ES-I3 (cell line): ENCODE results near the gene C19orf73.
"Not testable (repeated sequence)": the region's sequence is repeated elsewhere in the genome, so short reads cannot be mapped to it uniquely, and the experiment has no call there.

Source experiments
- H3K36me3 ChIP-seq: 2 replicates; pipeline ENCODE4 v1.6.1; 2013; ENCODE audit warnings: mild to moderate bottlenecking, low read length, control low read depth, moderate library complexity; ENCODE audit not compliant: insufficient read depth
- H3K4me1 ChIP-seq: 2 replicates; pipeline ENCODE4 v1.6.1; 2013; ENCODE audit warnings: mild to moderate bottlenecking, control low read depth, low read length; ENCODE audit not compliant: insufficient read depth
- H3K9ac ChIP-seq: 2 replicates; pipeline ENCODE4 v1.6.1; 2013; ENCODE audit warnings: low read depth, mild to moderate bottlenecking, low read length, moderate library complexity
- H3K9me3 ChIP-seq: 2 replicates; pipeline ENCODE4 v1.6.1; 2013; ENCODE audit warnings: mild to moderate bottlenecking, low read length, moderate library complexity; ENCODE audit not compliant: control insufficient read depth, insufficient read depth

The C19orf73 gene

DNA sequence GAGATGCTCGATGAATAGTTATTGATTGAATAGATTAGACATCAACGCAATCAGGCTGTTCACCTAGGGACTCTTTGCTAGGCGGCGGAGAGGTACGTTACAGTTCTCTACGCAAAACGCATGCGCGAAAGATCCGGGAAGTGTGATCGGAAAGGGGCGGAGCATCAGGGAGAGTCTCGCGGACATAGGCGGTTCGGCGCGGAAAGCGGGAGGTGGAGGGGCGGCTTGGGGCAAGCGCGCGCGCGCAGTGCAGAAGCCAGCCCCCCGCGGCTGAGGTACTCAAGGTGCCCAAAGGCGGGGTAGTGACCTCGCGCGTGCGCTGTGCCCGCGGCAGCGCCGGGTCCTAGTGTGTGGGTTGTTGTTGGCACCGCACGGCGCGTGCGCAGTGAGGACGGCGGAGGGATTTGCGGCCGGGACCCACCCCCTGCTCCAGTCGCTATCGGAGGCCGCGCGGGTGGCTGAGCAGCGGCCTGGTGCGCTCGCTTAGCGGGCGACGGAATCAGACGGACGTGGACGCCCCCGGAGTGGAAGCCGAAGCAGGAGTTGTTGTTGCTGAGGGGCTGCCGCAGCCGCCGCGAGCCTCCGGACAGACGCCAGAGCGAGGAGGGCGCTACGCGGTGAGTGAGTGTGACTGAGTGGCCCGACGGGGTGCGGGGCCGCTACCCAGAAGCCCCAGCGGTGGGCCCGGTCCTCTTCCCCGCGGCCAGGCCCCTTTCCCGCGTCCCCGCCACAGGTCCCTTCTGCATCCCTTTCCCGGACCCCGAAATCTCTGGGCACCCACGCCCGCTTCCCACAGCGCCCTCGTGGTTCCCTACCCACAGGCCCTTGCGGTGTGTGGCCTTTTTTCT lies 33.7 kb downstream of the C19orf73 start, which contains the start of gene SNRNP70:
Gene SNRNP70, plus strand, starts transcription at position 432 of the 848 bp plus-strand sequence. CDS start 964 bp downstream, outside the sequence.
- Histone ChIP-seq H3K9me3 (no peaks in the 10 kb centered on the region), H3K36me3 (peaks cover 15% of the 10 kb centered on the region), H3K4me1 (no peaks in the 10 kb centered on the region; the same call in 1 of the 2 replicates), H3K9ac (peak within 1 kb of the TSS; percentile 80)

DNA sequence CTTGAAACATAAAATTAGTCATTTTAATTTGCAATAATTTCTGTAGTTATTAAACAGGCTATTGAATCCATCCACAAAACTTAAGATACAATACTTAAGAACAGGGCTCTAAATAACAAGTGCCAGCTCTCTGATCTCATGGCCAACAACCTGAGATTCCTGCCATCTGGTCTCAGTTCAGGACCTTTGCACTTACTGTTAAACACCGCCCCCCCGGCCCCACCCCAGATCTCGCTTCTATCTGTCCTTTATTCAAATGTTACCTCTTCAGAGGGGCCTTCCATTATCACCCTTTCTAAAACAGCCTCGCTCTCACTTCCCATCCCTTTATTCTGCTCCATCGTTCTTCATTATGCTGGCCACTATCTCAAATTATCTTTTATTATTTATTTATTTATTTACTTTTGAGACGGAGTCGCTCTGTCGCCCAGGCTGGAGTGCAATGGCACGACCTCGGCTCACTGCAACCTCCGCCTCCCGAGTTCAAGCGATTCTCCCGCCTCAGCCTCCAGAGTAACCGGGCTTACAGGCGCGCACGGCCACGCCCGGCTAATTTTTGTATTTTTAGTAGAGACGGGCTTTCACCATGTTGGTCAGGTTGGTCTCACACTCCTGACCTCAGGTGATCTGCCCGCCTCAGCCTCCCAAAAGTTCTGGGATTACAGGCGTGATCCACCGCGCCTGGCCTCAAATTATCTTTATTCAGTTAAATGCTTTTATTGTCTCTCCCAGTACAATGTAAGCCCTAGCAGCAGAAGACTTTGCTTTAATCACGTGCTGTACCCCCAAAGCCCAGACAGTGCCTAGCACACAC lies 34.5 kb downstream of the C19orf73 start:
- Histone ChIP-seq H3K36me3 (peaks cover 13% of the 10 kb centered on the region), H3K4me1 (no peaks in the 10 kb centered on the region; the same call in 1 of the 2 replicates), H3K9me3 (no peaks in the 10 kb centered on the region), H3K9ac (peak overlapping the region; percentile 80)

DNA sequence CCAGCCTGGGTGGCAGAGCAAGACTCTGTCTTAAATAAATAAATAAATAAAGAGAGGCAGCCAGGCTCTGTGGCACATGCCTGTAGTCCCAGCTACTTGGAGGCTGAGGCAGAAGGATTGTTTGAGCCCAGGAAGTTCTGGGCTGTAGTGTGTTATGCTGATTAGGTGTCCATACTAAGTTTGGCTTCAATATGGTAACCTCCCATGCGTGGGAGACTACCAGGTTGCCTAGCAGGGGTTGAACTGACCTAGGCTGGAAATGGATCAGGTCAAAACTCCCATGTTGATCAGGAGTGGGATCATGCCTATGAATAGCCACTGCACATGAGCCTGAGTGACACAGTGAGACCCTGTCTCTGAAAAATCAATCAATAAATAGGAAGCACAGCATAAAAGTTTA lies 37.7 kb downstream of the C19orf73 start:
- Histone ChIP-seq H3K9me3 (no peaks in the 10 kb centered on the region), H3K9ac (no peak overlapping the region), H3K36me3 (no peaks in the 10 kb centered on the region), H3K4me1 (no peaks in the 10 kb centered on the region; the same call in 1 of the 2 replicates)

GRCh38 chr19:49080392-49080791 lies 38.6 kb downstream of the C19orf73 start:
- H3K36me3 ChIP-seq, result no peaks in the 10 kb centered on the region
- H3K9ac ChIP-seq, result no peak overlapping the region
- no peaks in the 10 kb centered on the region; the same call in 1 of the 2 replicates for H3K4me1 ChIP-seq
- no peaks in the 10 kb centered on the region for H3K9me3 ChIP-seq

DNA sequence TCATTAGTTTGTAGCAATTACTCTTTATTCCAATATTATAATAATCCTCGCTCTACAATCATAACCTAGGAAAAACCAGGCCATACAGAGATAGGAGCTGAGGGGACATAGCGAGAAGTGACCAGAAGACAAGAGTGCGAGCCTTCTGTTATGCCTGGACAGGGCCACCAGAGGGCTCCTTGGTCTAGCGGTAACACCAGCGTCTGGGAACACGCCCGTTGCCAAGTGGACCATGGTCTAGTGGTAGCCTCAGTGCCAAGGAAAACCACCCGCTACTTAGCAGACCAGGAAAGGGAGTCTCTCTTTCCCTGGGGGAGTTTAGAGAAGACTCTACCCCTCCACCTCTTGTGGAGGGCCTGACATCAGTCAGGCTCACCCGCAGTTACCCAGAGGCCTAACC lies 44.1 kb downstream of the C19orf73 start:
- not testable (repeated sequence) for H3K4me1 ChIP-seq, H3K9ac ChIP-seq, H3K36me3 ChIP-seq, H3K9me3 ChIP-seq

DNA sequence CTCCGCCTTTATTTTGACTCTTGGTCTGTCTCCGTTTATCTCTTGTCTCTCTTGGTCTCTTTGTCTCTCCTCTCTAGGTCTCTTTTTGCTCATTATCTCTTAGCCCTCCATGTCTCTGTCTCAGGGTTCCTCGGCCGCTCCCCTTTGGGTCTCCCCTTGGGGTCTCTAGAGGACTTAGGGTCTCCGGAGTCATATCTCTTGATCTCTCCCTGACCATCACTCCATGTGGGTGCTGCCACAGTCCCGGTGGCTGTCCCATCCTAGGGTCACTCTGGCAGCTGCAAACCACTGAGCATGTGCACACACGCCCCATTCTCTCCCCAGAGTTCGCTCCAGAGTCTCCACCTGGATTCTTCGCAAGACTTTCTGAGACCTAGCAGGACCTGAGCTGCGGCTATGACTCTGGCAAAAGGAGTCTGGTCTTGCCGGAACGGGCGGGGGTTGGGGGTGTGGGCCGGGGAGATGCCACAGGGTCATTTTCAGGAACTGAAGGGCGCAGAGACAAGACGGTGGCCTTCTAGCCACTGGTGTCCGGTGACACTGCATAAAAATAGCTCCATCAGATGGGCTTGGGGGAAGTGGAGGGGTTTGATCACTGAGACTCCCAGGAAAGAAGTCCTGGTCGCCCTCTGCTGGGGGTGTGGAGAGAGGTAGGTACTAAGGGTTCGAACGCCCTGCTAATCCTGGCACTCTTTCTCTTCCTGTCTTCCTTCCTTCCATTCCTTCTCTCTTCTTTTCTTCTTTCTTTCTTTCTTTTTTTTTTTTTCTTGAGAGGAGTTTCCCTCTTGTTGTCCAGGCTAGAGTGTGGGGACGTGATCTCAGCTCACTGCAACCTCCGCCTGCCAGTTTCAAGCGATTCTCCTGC lies 45.2 kb downstream of the C19orf73 start:
- no peaks in the 10 kb centered on the region for H3K9me3 ChIP-seq
- H3K9ac ChIP-seq, result no peak overlapping the region
- no peaks in the 10 kb centered on the region; the same call in 1 of the 2 replicates for H3K4me1 ChIP-seq
- H3K36me3 ChIP-seq, result no peaks in the 10 kb centered on the region

GRCh38 chr19:49071860-49072547 lies 46.9 kb downstream of the C19orf73 start:
- H3K4me1 ChIP-seq, result no peaks in the 10 kb centered on the region; the same call in 1 of the 2 replicates
- H3K9ac ChIP-seq, result peak overlapping the region; percentile 36
- H3K36me3 ChIP-seq, result no peaks in the 10 kb centered on the region
- H3K9me3 ChIP-seq, result no peaks in the 10 kb centered on the region

GRCh38 chr19:49070416-49070815 lies 48.5 kb downstream of the C19orf73 start:
- no peak overlapping the region for H3K9ac ChIP-seq
- H3K4me1 ChIP-seq, result peaks cover 6% of the 10 kb centered on the region; the same call in 1 of the 2 replicates
- H3K9me3 ChIP-seq, result no peaks in the 10 kb centered on the region
- H3K36me3 ChIP-seq, result no peaks in the 10 kb centered on the region

GRCh38 chr19:49069026-49069425 lies 49.9 kb downstream of the C19orf73 start:
- H3K9me3 ChIP-seq, result no peaks in the 10 kb centered on the region
- peaks cover 8% of the 10 kb centered on the region; the same call in 1 of the 2 replicates for H3K4me1 ChIP-seq
- no peak overlapping the region for H3K9ac ChIP-seq
- no peaks in the 10 kb centered on the region for H3K36me3 ChIP-seq
